GM18868 (cell line): Measurements from ENCODE around the gene CLSTN3.
"Not testable (repeated sequence)": the region's sequence is repeated elsewhere in the genome, so short reads cannot be mapped to it uniquely, and the experiment has no call there.

ENCODE experiments used
- ATAC-seq: cut with Tn5 transposase; IDR thresholded peaks from one replicate; pipeline ENCODE4 v1.9.1; 2021; ENCODE audit warnings: mild to moderate bottlenecking, moderate library complexity; ENCODE audit not compliant: unreplicated experiment

CLSTN3 gene

GRCh38 chr12:7103837-7104584 lies 26.2 kb upstream of the CLSTN3 start:
- no peak for ATAC-seq

- ATAC-seq: no peak
Measured at GRCh38 chr12:7106082-7106481, 24.1 kb upstream of the CLSTN3 start.

DNA sequence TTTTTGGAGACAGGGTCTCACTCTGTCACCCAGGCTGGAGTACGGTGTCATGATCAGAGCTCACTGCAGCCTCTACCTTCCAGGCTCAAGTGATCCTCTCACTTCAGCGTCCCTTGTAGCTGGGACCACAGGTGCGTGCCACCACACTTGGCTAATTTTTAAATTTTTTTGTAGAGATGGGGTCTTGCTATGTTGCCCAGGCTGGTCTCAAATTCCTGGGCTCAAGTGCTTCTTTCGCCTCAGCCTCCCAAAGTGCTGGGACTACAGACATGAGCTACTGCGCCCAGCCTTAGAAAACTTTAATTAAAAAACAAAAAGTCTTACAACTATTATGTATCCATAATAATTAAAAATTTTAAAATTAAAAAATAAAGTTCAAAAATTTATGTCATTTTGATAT lies 23.0 kb upstream of the CLSTN3 start:
- not testable (repeated sequence) for ATAC-seq

DNA sequence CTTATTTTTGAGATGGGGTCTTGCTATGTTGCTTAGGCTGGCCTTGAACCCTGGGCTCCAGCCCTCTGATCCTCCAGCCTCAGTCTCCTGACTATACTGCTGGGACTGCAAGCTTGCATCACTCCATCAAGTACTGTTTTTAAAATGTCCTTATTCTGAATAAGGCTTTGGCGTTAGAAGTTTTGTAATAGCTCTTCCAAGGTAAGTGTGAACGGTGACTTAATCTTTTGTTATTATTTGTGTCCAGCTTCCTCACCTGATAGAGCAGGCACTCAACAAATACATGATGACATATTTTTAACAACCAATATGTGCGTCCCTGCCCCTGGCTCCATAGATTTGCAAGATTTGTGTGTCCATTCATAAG lies 22.6 kb upstream of the CLSTN3 start:
- no peak for ATAC-seq

DNA sequence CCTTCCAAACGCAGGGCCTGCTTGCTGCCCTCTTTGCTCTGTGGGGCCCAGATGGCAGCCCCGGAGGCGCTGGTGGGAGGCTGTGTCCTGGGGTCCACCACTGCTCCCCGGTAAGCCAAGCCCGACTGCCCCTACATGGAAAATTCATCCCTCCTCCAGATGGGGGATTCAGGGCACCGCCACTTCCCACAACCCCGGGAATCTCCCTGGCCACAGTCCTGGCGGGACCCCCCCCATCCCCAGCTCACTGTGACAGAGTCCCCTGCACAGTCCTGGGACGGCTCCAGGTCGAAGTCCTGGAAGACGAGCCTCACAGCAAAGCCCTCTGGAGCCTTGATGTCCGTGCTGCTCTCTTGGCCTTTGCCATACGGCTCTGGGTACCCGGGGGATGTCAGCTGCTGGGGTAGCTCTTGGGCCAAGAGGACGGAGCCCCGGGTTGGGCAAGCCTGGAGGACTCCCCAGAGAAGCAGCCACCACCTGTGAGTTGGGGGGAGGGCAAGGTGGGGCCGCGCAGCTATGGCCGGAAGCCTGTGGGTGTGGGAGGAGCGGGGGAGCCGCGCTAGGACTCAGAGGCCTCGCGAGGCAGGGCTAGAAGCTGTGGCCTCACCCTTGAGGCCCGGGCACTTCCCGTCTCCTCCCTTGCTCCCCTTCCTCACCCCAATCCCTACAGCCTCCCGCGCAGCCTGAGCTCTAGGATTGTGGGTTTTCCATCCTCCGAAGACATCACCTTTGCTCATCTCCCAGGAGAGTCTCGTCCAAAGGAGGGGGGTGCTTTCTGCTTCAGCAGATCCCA lies 22.0 kb upstream of the CLSTN3 start:
- peak; percentile 88 for ATAC-seq

DNA sequence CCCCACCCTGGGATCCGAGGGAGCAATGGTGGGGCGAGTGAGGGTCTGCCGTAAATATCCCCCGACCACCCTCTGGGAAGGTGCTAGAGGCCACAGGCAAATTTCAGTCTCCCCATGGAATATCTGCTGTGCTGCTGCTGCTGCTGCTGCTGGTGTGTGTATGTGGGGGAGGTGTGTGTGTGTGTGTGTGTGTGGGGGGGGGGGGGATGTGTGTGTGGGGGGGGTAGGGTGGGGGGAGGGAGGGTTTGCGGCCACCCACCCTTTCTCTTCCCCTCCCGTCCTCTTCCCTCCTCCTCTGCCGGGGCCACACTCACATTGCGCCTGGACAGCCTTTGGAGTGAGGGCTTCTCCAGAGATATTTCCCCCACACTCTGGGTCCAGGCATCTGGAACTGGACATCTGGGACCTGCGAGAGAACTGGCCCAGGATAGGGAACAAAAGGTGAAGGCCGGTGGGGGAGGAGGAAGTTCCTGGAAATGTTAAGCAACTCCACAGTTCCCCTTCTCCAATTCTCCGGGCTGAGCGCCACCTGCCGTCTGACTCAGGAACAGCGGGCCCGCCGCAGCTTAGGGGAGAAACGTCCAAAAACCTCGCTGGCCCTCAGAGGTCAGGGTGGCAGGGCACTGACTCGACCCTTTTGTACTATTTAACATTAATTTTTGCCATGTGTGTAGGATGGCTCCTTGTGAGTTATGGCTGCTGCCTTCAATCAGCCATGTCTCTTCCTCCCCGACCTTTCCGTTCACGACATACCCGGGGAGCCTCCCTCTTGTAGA lies 21.2 kb upstream of the CLSTN3 start, which contains the start of gene C1RL:
TSS of gene C1RL (minus strand) at position 419 of the 776 bp plus-strand sequence. CDS start at position 385, 34 bp downstream.
- peak; percentile 37 for ATAC-seq

- ATAC-seq: no peak
Measured at GRCh38 chr12:7109572-7109920, 20.6 kb upstream of the CLSTN3 start.

DNA sequence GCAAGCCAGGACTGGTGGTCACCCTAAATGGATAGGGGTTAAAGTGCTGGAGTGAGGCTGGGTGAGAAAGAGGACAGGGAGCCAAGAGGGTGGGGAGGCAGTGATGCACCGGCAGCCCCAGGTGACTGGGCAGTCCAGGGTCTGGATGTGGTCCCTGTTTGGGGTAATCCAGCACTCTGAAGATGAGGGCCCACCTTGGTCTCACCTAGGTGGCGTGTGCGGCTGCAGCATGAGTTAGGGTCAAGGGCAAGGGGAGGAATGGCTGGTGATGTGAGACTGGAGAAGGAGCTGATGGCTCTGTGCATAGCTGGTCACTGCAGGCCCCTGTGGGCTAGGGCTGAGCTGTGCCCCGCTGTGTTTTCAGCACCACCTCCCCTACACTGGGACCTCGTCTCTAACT lies 19.5 kb upstream of the CLSTN3 start:
- no peak for ATAC-seq

- ATAC-seq: no peak
Measured at GRCh38 chr12:7112041-7112440, 18.1 kb upstream of the CLSTN3 start.

DNA sequence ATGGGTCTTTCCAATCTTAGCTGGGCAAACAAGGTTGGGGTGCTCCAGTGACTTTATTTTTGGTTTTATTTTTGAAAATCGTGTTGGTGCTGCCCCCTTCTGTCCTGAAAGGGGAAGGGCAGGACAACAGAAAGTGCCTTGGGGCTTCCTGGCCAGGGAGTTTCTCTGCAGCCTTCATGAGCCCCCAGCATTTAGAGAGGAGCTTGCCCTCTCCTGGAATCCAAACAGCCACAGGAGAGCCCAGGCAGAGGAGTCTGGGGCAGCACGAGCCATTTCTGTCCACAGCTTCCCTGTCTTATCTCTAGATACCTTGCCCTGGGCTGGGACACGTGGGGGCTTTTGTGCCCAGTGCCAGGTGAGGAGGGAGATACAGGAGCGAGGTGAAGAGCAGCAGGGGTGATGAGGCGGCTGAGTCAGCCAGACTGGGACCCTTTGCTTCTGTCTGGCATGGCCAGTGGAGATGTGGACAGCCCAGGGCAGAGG lies 16.7 kb upstream of the CLSTN3 start:
- no peak for ATAC-seq

DNA sequence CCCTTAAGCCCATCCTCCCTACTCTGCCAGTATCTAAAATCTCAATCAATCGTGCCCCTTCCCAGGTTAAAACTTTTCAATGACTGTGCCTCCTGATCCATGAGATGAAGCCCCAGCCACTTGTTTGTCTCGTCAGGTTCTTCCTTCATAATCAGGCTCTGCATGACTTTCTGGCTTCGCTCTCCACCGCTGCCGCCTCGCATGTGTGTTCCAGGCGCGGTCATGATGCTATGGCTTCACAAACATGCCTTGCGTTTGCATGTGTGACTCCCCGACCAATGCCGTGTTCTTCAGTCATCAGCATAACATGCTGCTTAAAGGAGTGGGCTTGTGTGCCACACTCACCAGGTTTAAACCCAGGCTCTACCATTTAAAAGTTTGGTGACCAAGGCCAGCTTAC lies 16.2 kb upstream of the CLSTN3 start:
- no peak for ATAC-seq

- no peak for ATAC-seq
Measured at GRCh38 chr12:7114851-7115250, 15.3 kb upstream of the CLSTN3 start.

DNA sequence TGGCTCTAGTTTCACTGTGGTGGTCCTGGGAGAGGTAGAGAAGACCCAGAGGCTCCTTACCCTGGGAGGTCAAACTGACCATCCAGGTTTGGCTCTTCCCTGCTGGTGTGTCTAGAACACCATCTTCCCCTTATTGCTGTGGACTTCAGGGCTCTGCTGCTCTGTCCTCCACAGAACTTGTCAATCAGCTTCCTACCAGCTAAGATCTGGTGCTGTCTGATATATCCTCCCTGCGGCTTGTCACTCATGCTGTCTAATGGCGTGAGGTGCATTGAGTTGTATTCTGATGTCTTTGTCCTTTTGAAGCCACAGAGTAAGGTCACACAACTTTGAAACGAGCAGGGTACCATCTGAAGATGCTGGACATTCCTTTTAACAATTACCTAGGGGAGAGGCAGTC lies 14.0 kb upstream of the CLSTN3 start:
- ATAC-seq: no peak

- ATAC-seq: no peak
Measured at GRCh38 chr12:7116916-7117315, 13.3 kb upstream of the CLSTN3 start.

- no peak for ATAC-seq
Measured at GRCh38 chr12:7117670-7118069, 12.5 kb upstream of the CLSTN3 start.

- no peak for ATAC-seq
Measured at GRCh38 chr12:7118881-7119280, 11.3 kb upstream of the CLSTN3 start.

- no peak for ATAC-seq
Measured at GRCh38 chr12:7120166-7120565, 10.0 kb upstream of the CLSTN3 start.

GRCh38 chr12:7121324-7121723 lies 8.8 kb upstream of the CLSTN3 start:
- no peak for ATAC-seq

DNA sequence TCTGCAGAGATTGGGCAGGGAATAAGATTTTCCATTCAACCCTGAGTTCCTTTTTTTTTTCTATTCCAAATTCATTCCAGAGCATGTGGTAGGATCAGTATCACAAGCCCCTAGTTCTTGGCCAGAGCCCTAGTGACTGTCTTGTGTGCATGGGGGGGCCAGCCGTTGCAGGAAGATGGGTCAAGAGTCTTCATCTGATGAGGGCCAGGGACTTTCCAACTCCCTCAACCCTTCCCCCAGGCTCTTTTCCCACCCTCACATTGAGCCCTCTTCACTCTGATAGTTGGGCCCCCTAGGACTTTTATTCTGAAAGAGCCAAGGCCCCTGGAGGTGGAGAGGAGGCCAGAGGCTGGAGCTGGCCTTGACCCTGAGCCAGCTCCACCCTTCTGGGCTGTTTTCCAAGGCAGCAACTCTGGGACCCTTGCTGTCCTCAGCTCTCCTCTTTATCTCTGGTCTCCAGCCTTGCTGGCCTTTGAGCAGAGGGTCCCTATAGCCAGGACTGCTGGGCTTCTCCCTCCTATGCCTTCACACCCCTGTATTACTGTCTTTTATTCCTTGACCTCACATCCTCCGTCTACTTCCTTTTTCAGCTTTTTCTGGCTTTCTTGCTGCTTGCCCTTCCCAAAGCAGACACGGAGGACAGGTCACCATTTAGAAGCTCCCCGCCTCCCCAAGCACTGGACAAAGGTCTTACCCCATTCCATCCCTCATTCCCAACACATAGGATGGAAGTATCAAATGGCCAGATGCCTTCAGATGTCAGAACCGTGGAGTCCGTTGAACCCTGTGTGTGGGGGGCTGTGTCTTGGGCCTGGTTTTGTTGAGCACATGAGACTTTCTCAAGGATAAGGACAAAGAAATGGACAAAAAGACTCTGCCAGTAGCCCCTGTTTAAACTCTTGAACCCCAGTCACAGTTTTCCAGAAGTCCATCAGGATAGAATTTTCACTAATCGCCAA lies 7.1 kb upstream of the CLSTN3 start:
- no peak for ATAC-seq

GRCh38 chr12:7123806-7124522 lies 6.2 kb upstream of the CLSTN3 start:
- ATAC-seq: no peak
